Natural killer cell (primary cell): ENCODE data around the gene STBD1. TPM values are rescaled to one million over a fixed set of nuclear protein-coding genes. Genes with fewer than 3 reads are reported as not detected.

Source experiments
- ATAC-seq, 3 donors: fragments of 150-1000 bp in 2 of 3; fragments of 200-7000 bp in 1 of 3; cut with Tn5 transposase; 1 replicate in 1 of 3; 2 replicates in 2 of 3; pipeline ENCODE4 v1.10.0; 2021; ENCODE audit warnings: mild to moderate bottlenecking in 2 of 3, moderate library complexity in 2 of 3
- DNase-seq, 2 donors: peaks; one replicate each; pipeline versions ENCODE4 v3.0.0 to v3.0.0-alpha.2; 2013 to 2021; ENCODE audit warnings: mixed read lengths in 1 of 2
- H3K27ac ChIP-seq: one replicate; pipeline ENCODE4 v1.5.1; 2013; ENCODE audit warnings: mild to moderate bottlenecking, low read length
- H3K27me3 ChIP-seq: one replicate; pipeline ENCODE4 v1.6.1; 2013; ENCODE audit warnings: low read length; ENCODE audit not compliant: control insufficient read depth, insufficient read depth
- H3K36me3 ChIP-seq: one replicate; pipeline ENCODE4 v1.6.1; 2013; ENCODE audit warnings: low read length; ENCODE audit not compliant: control insufficient read depth, insufficient read depth
- H3K4me1 ChIP-seq: one replicate; pipeline ENCODE4 v1.6.1; 2013; ENCODE audit warnings: low read length; ENCODE audit not compliant: control insufficient read depth, insufficient read depth
- H3K4me3 ChIP-seq: one replicate; pipeline ENCODE4 v1.5.1; 2013; ENCODE audit warnings: low read length
- H3K9me3 ChIP-seq: one replicate; pipeline ENCODE4 v1.6.1; 2013; ENCODE audit warnings: low read length; ENCODE audit not compliant: control insufficient read depth, insufficient read depth
- H3K27ac Mint-ChIP-seq, 2 donors: one replicate each; pipeline ENCODE4 v1.8.0; 2022; ENCODE audit warnings: mild to moderate bottlenecking in 2 of 2, mixed read lengths in 2 of 2, moderate library complexity in 1 of 2
- H3K27me3 Mint-ChIP-seq, 2 donors: one replicate each; pipeline ENCODE4 v1.8.0; 2022; ENCODE audit warnings: low read depth in 2 of 2, mixed read lengths in 2 of 2
- H3K36me3 Mint-ChIP-seq: one replicate; pipeline ENCODE4 v1.8.0; 2022; ENCODE audit warnings: mixed read lengths
- H3K4me1 Mint-ChIP-seq, 2 donors: one replicate each; pipeline ENCODE4 v1.8.0; 2022; ENCODE audit warnings: mixed read lengths in 2 of 2
- H3K4me3 Mint-ChIP-seq: one replicate; pipeline ENCODE4 v1.8.0; 2022; ENCODE audit warnings: mild to moderate bottlenecking, moderate library complexity, mixed read lengths
- H3K9me3 Mint-ChIP-seq, 2 donors: one replicate each; pipeline ENCODE4 v1.8.0; 2022; ENCODE audit warnings: mixed read lengths in 2 of 2
- WGBS: methylation state at CpG from one replicate; pipeline ENCODE4 v1.1.7; 2013; ENCODE audit warnings: missing lambda C conversion rate; ENCODE audit not compliant: insufficient coverage; 5-methylcytosine and 5-hydroxymethylcytosine counted together
- intact Hi-C: fragments of 100-400 bp; cut with micrococcal nuclease; formaldehyde crosslinking; loops from one replicate; pipeline ENCODE4 v1.14.2; 2022
- total RNA-seq, 4 donors: library from RNA; stranded (reverse); fragments of 120-200 nt in 1 of 4; gene quantifications; one replicate each; pipeline versions ENCODE4 v1.2.3 to v1.2.4, GENCODE V29; 2013 to 2022
- TF ChIP-seq, protein P1 (sequence below): fragments of 200-600 bp; IDR thresholded peaks from one replicate; pipeline ENCODE4 v1.8.0; 2022; ENCODE audit warnings: antibody characterized with exemption

The STBD1 gene
- total RNA-seq: 1 to 10 TPM in 1 of 3 donors, under 1 TPM in 2; 0.15 to 1.3 (median 0.26) TPM
- total RNA-seq (2013): 3.6 TPM

DNA sequence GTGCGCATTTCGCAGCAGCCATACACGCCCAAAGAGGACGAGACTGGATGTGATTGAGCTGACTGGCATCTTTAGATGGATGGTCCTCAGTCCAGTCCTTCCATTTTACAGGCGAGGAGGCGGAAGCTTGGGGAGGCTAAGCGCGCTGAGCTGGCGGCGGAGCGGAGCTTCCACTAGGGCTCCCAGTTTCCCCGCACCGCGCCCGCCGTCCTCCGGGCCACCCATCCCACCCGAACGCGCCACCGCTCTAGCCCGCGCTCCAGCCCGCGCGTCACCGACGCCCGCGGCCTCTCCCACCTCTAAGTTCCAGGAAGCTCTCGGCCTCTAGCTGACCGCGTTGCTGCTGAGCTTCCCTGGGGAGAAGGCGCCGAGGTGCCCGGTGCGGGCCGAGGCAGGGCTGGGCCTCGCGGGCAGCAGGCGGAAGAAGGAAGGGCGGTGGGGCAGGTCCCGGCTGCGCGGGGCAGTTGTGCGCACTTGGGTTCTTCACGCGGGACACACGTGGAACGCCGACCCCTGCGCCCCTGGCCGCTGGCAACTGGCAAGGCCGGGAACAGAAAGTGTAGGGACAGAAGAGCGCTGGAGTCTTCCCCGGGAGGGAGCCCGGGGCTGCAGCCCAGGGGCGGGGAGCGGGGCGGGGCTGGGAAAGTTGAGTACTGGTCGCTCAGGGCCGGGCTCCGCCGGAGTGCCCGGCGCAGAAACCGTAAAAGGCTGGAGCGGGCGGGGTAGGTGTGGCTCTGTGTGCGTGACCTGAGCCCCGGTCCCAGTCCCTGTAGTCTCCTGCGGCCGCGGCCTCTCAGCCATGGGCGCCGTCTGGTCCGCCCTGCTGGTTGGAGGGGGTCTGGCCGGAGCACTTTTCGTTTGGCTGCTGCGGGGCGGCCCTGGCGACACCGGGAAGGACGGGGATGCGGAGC lies at the start of gene STBD1:
TSS of gene STBD1 (plus strand) at position 763 of the 911 bp plus-strand sequence. CDS start at position 800, 37 bp downstream.
- WGBS: under 1% methylated on average over 85 of the region's 85 CpGs
- peak within 1 kb of the TSS; percentile 17 to 63 for H3K27ac Mint-ChIP-seq
- peak; percentile 21 to 47 for DNase-seq

DNA sequence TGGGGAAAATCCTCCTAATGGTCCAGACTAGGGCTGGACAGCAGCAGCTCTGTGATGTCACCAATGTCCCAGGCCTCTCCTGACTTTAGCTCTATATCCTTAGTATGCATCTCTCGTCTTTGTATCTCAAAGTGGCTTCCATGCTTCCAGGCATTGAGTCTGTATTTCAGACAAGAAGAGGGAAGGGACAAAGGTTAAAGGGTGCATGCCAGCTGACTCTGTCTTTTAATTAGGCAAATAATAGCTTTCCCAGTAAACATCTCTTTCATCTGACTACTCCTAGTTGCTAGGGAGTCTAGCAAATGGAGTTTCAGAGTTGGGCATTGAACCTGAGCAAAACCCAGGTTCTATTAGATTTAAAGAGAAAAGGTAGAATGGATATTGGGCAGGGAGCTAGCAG lies 49.6 kb upstream of the STBD1 start:
- H3K27me3 Mint-ChIP-seq: peaks cover 45 to 84% of the 10 kb centered on the region in 2 donors
- H3K36me3 ChIP-seq: no peaks in the 10 kb centered on the region
- ATAC-seq: no peak
- intact Hi-C loops: no loop called here
- H3K4me3 Mint-ChIP-seq: no peak overlapping the region
- no peaks in the 10 kb centered on the region for H3K9me3 ChIP-seq
- no peaks in the 10 kb centered on the region for H3K9me3 Mint-ChIP-seq
- no peak overlapping the region for H3K4me3 ChIP-seq
- 86% methylated on average over 1 of the region's 1 CpG for WGBS
- no peaks in the 10 kb centered on the region for H3K36me3 Mint-ChIP-seq
- no peak overlapping the region for H3K27ac ChIP-seq
- peaks cover 8% of the 10 kb centered on the region for H3K27me3 ChIP-seq
- DNase-seq: no peak
- TF ChIP-seq, protein P1, sequence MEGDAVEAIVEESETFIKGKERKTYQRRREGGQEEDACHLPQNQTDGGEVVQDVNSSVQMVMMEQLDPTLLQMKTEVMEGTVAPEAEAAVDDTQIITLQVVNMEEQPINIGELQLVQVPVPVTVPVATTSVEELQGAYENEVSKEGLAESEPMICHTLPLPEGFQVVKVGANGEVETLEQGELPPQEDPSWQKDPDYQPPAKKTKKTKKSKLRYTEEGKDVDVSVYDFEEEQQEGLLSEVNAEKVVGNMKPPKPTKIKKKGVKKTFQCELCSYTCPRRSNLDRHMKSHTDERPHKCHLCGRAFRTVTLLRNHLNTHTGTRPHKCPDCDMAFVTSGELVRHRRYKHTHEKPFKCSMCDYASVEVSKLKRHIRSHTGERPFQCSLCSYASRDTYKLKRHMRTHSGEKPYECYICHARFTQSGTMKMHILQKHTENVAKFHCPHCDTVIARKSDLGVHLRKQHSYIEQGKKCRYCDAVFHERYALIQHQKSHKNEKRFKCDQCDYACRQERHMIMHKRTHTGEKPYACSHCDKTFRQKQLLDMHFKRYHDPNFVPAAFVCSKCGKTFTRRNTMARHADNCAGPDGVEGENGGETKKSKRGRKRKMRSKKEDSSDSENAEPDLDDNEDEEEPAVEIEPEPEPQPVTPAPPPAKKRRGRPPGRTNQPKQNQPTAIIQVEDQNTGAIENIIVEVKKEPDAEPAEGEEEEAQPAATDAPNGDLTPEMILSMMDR: no peak
- H3K27ac Mint-ChIP-seq: no peak overlapping the region
- peaks cover 2% of the 10 kb centered on the region for H3K4me1 ChIP-seq
- H3K4me1 Mint-ChIP-seq: peaks cover 0 to under 1% of the 10 kb centered on the region in 2 donors

More for the DNA sequence above, at the start of gene STBD1:
- Histone ChIP-seq H3K4me1 (peaks cover 34% of the 10 kb centered on the region), H3K36me3 (no peaks in the 10 kb centered on the region), H3K9me3 (no peaks in the 10 kb centered on the region), H3K27ac (peak within 1 kb of the TSS; percentile 11), H3K27me3 (no peaks in the 10 kb centered on the region), H3K4me3 (peak within 1 kb of the TSS; percentile 65)
- H3K36me3 Mint-ChIP-seq: peaks cover 8% of the 10 kb centered on the region
- H3K27me3 Mint-ChIP-seq: peaks cover 0 to 13% of the 10 kb centered on the region in 2 donors
- intact Hi-C loops: no loop called here
- peaks cover 30 to 46% of the 10 kb centered on the region in 2 donors for H3K4me1 Mint-ChIP-seq
- ATAC-seq: peak; percentile 56 to 65 (median 63)
- TF ChIP-seq, protein P1: no peak
- H3K9me3 Mint-ChIP-seq: no peaks in the 10 kb centered on the region
- peak within 1 kb of the TSS; percentile 80 for H3K4me3 Mint-ChIP-seq

DNA sequence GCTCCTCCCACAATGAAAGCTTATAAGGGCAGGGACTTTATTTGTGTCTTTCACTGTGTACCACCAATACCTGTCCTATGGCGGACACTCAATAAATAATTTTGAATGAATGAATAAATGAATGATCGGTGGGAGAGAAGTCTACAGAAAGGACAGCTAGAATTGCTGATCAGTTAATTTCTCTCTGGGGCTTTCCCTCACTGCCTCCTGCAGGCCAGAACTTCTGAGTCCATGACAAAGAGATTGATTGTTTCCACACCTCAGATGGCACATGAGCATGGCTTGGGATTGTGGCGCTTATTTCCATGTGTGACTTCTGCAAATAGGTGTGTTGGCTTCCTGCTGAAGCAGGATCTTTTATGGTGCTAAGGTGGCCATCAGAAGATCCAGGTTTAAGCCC lies 48.7 kb upstream of the STBD1 start:
- WGBS: 90% methylated on average over 2 of the region's 3 CpGs
- no peaks in the 10 kb centered on the region for H3K9me3 Mint-ChIP-seq
- no peak overlapping the region for H3K4me3 Mint-ChIP-seq
- Histone ChIP-seq H3K4me3 (no peak overlapping the region), H3K27ac (no peak overlapping the region), H3K36me3 (no peaks in the 10 kb centered on the region), H3K27me3 (peaks cover 3% of the 10 kb centered on the region), H3K4me1 (no peaks in the 10 kb centered on the region), H3K9me3 (no peaks in the 10 kb centered on the region)
- H3K27ac Mint-ChIP-seq: no peak overlapping the region
- TF ChIP-seq, protein P1: no peak
- H3K36me3 Mint-ChIP-seq: no peaks in the 10 kb centered on the region
- intact Hi-C loops: no loop called here
- H3K27me3 Mint-ChIP-seq: peaks cover 36 to 78% of the 10 kb centered on the region in 2 donors
- no peaks in the 10 kb centered on the region for H3K4me1 Mint-ChIP-seq
- no peak for DNase-seq
- no peak for ATAC-seq
